H1 (cell line): ENCODE data around the gene PATJ. TPM values are rescaled to one million over a fixed set of nuclear protein-coding genes. Genes with fewer than 3 reads are reported as not detected.
A peak's percentile ranks its signal among the peaks of the same experiment; 100 is the strongest.

Experiments used
- CTCF ChIA-PET: fragments of 300-600 bp; sonication (Branson Sonifier 250); formaldehyde crosslinking; loops from one replicate; lab custom pipeline; 2021; ENCODE audit not compliant: partially characterized antibody; lab: Charles Lee
- POLR2A ChIA-PET: fragments of 300-600 bp; sonication (Branson Sonifier 250); formaldehyde crosslinking; loops from one replicate; lab custom pipeline; 2021; ENCODE audit warnings: inconsistent platforms; ENCODE audit not compliant: partially characterized antibody; lab: Charles Lee
- DNase-seq, 2 experiments: peaks; one replicate each; pipeline versions ENCODE4 v3.0.0 to v3.0.0-alpha.2; 2010 to 2022; ENCODE audit warnings: low spot score in 2 of 2, low read depth in 1 of 2, mixed read lengths in 1 of 2
- FAIRE-seq: peaks from 2 replicates; lab custom pipeline; 2011; peaks lifted over from hg19 to GRCh38; lab: Jason Lieb, UNC
- H2AFZ ChIP-seq: 2 replicates; pipeline ENCODE4 v1.8.1; 2012; ENCODE audit warnings: low read length, inconsistent platforms
- H2AK5ac ChIP-seq: 2 replicates; pipeline ENCODE4 v1.6.1; 2013; ENCODE audit warnings: low read depth, low read length
- H2BK120ac ChIP-seq: replicated peaks from 2 replicates; pipeline ENCODE3; 2013; ENCODE audit warnings: low read depth, low read length, inconsistent platforms
- H2BK12ac ChIP-seq: 2 replicates; pipeline ENCODE4 v1.6.1; 2013; ENCODE audit warnings: low read depth, low read length
- H2BK15ac ChIP-seq: 2 replicates; pipeline ENCODE4 v1.6.1; 2013; ENCODE audit warnings: low read length
- H2BK20ac ChIP-seq: 2 replicates; pipeline ENCODE4 v1.6.1; 2013; ENCODE audit warnings: low read length
- H2BK5ac ChIP-seq: 2 replicates; pipeline ENCODE4 v1.6.1; 2013; ENCODE audit warnings: low read depth, low read length
- H3K14ac ChIP-seq: 2 replicates; pipeline ENCODE4 v1.6.1; 2013; ENCODE audit warnings: inconsistent platforms; ENCODE audit not compliant: insufficient read length
- H3K18ac ChIP-seq: 2 replicates; pipeline ENCODE4 v1.6.1; 2013; ENCODE audit warnings: low read length; ENCODE audit errors: extremely low read depth
- H3K23ac ChIP-seq: 2 replicates; pipeline ENCODE4 v1.6.1; 2013; ENCODE audit warnings: inconsistent platforms; ENCODE audit not compliant: insufficient read length
- H3K23me2 ChIP-seq: 2 replicates; pipeline ENCODE4 v1.6.1; 2013; ENCODE audit warnings: low read depth, low read length
- H3K27ac ChIP-seq: 2 replicates; pipeline ENCODE4 v1.6.1; 2011; ENCODE audit warnings: low read depth, low read length, inconsistent platforms
- H3K27me3 ChIP-seq, 4 experiments: replicated peaks in 1 of 4; 1 replicate in 1 of 4; 2 replicates in 3 of 4; pipeline versions ENCODE4 v1.6.1 to v1.8.1; 2011 to 2013; ENCODE audit warnings: low read length in 3 of 4, mild to moderate bottlenecking in 3 of 4, inconsistent platforms in 2 of 4, mixed read lengths in 2 of 4, moderate library complexity in 1 of 4; ENCODE audit not compliant: control insufficient read depth in 3 of 4, insufficient read depth in 3 of 4; ENCODE audit errors: extremely low read depth in 1 of 4
- H3K36me3 ChIP-seq, 4 experiments: 2 replicates each; pipeline versions ENCODE4 v1.6.1 to v1.8.1; 2011 to 2013; ENCODE audit warnings: mild to moderate bottlenecking in 4 of 4, low read length in 3 of 4, moderate library complexity in 2 of 4, control low read depth in 1 of 4, inconsistent platforms in 1 of 4; ENCODE audit not compliant: insufficient read depth in 4 of 4, control insufficient read depth in 2 of 4
- H3K4ac ChIP-seq: replicated peaks from 2 replicates; pipeline ENCODE3; 2013; ENCODE audit warnings: low read length, low read depth, mixed read lengths, inconsistent platforms; ENCODE audit not compliant: insufficient read length
- H3K4me1 ChIP-seq, 4 experiments: replicated peaks in 1 of 4; 1 replicate in 1 of 4; 2 replicates in 3 of 4; pipeline versions ENCODE4 v1.6.1 to v1.8.1; 2011 to 2013; ENCODE audit warnings: low read length in 3 of 4, inconsistent platforms in 2 of 4, mixed read lengths in 1 of 4; ENCODE audit not compliant: insufficient read depth in 4 of 4, control insufficient read depth in 3 of 4
- H3K4me2 ChIP-seq, 2 experiments: 2 replicates each; pipeline versions ENCODE4 v1.6.1 to v1.8.1; 2011 to 2013; ENCODE audit warnings: low read depth in 2 of 2, low read length in 2 of 2, control low read depth in 1 of 2, inconsistent platforms in 1 of 2, mild to moderate bottlenecking in 1 of 2; ENCODE audit not compliant: insufficient read depth in 1 of 2
- H3K4me3 ChIP-seq, 4 experiments: fragments of 200-600, 300-600 bp in 1 of 4; sonication (generic), shearing (Covaris generic), sonication (Bioruptor Twin) in 1 of 4; 2 replicates each; pipeline versions ENCODE4 v1.5.1 to v1.8.1; 2011 to 2016; ENCODE audit warnings: low read length in 4 of 4, low read depth in 3 of 4, control low read depth in 2 of 4, inconsistent platforms in 2 of 4, mild to moderate bottlenecking in 2 of 4, mixed read lengths in 1 of 4, moderate library complexity in 1 of 4; ENCODE audit not compliant: insufficient read depth in 2 of 4; ENCODE audit errors: extremely low read depth in 1 of 4
- H3K56ac ChIP-seq: replicated peaks from 2 replicates; pipeline ENCODE3; 2013; ENCODE audit warnings: low read depth, mild to moderate bottlenecking, mixed read lengths, low read length, inconsistent platforms; ENCODE audit not compliant: insufficient read length
- H3K79me1 ChIP-seq: 2 replicates; pipeline ENCODE4 v1.6.1; 2013; ENCODE audit warnings: low read depth, low read length, control low read depth
- H3K79me2 ChIP-seq, 2 experiments: 2 replicates each; pipeline versions ENCODE4 v1.6.1 to v1.8.1; 2012 to 2013; ENCODE audit warnings: low read length in 2 of 2, mild to moderate bottlenecking in 2 of 2, inconsistent platforms in 1 of 2; ENCODE audit not compliant: insufficient read depth in 2 of 2, control insufficient read depth in 1 of 2
- H3K9ac ChIP-seq, 4 experiments: replicated peaks in 1 of 4; 1 replicate in 1 of 4; 2 replicates in 3 of 4; pipeline versions ENCODE4 v1.6.1 to v1.8.1; 2011 to 2013; ENCODE audit warnings: low read depth in 3 of 4, low read length in 3 of 4, control low read depth in 2 of 4, mild to moderate bottlenecking in 2 of 4, moderate library complexity in 2 of 4, inconsistent platforms in 1 of 4; ENCODE audit errors: extremely low read depth in 1 of 4
- H3K9me3 ChIP-seq, 2 experiments: 2 replicates each; pipeline versions ENCODE4 v1.6.1 to v1.8.1; 2012 to 2013; ENCODE audit warnings: mild to moderate bottlenecking in 2 of 2, moderate library complexity in 2 of 2, control low read depth in 1 of 2, inconsistent platforms in 1 of 2, low read depth in 1 of 2, low read length in 1 of 2, mixed read lengths in 1 of 2; ENCODE audit not compliant: insufficient read depth in 2 of 2
- H4K20me1 ChIP-seq, 2 experiments: replicated peaks in 1 of 2; 2 replicates each; pipeline versions ENCODE3 to v1.8.1; 2011 to 2013; ENCODE audit warnings: inconsistent platforms in 2 of 2, low read length in 2 of 2, mild to moderate bottlenecking in 1 of 2; ENCODE audit not compliant: insufficient read depth in 2 of 2, control insufficient read depth in 1 of 2
- H4K5ac ChIP-seq: 2 replicates; pipeline ENCODE4 v1.6.1; 2013; ENCODE audit warnings: low read length, low read depth, mixed read lengths, inconsistent platforms; ENCODE audit not compliant: insufficient read length
- H4K8ac ChIP-seq: 2 replicates; pipeline ENCODE4 v1.8.0; 2013; ENCODE audit warnings: mild to moderate bottlenecking, moderate library complexity, low read length, inconsistent platforms; ENCODE audit not compliant: insufficient read depth; ENCODE audit errors: extremely low read depth
- H4K91ac ChIP-seq: replicated peaks from 2 replicates; pipeline ENCODE3; 2013; ENCODE audit warnings: low read length, mixed read lengths, inconsistent platforms; ENCODE audit not compliant: insufficient read length
- ASH2L ChIP-seq: fragments of 200-600, 300-600 bp; sonication (generic); IDR thresholded peaks from one replicate; pipeline ENCODE4 v1.7.1; 2017; ENCODE audit warnings: low read length
- BRCA1 ChIP-seq: IDR thresholded peaks from 2 replicates; pipeline ENCODE4 v1.6.1; 2012; ENCODE audit warnings: low read depth, low read length, improper control_type of control experiment
- CBX5 ChIP-seq: fragments of 300-800, 300-1000 bp; sonication (generic); IDR thresholded peaks from 2 replicates; pipeline ENCODE4 v1.7.1; 2016; ENCODE audit warnings: antibody characterized with exemption, low read length, low read depth
- CBX8 ChIP-seq: fragments of 300-800, 300-1000 bp; sonication (generic); IDR thresholded peaks from 2 replicates; pipeline ENCODE4 v1.7.1; 2016; ENCODE audit warnings: low read depth, low read length, borderline replicate concordance
- EGR1 ChIP-seq: IDR thresholded peaks from 2 replicates; pipeline ENCODE4 v1.6.1; 2011; ENCODE audit warnings: low read depth, low read length, borderline replicate concordance
- FOSL1 ChIP-seq: IDR thresholded peaks from 2 replicates; pipeline ENCODE4 v1.6.1; 2011; ENCODE audit warnings: mild to moderate bottlenecking, low read depth, low read length, moderate library complexity; ENCODE audit not compliant: insufficient read depth
- GABPA ChIP-seq: IDR thresholded peaks from 2 replicates; pipeline ENCODE4 v1.6.1; 2011; ENCODE audit warnings: mild to moderate bottlenecking, low read length, moderate library complexity, borderline replicate concordance; ENCODE audit not compliant: insufficient read depth
- GTF2F1 ChIP-seq: IDR thresholded peaks from 2 replicates; pipeline ENCODE4 v1.6.1; 2012; ENCODE audit warnings: low read depth, low read length, improper control_type of control experiment, borderline replicate concordance
- MAFK ChIP-seq: IDR thresholded peaks from 2 replicates; pipeline ENCODE4 v1.6.1; 2012; ENCODE audit warnings: low read depth, mild to moderate bottlenecking, improper control_type of control experiment, low read length
- POLR2AphosphoS5 ChIP-seq: IDR thresholded peaks from 2 replicates; pipeline ENCODE4 v1.6.1; 2011; ENCODE audit warnings: low read depth, low read length
- RNF2 ChIP-seq: fragments of 200-900, 300-1000 bp; sonication (generic); IDR thresholded peaks from 2 replicates; pipeline ENCODE4 v1.7.1; 2016; ENCODE audit warnings: borderline replicate concordance, low read depth, mild to moderate bottlenecking, antibody characterized with exemption, low read length; ENCODE audit not compliant: poor library complexity, severe bottlenecking; ENCODE audit errors: missing control alignments
- TBP ChIP-seq: IDR thresholded peaks from 2 replicates; pipeline ENCODE4 v1.6.1; 2011; ENCODE audit warnings: low read depth, low read length, improper control_type of control experiment
- WGBS, 2 experiments: shearing (Covaris generic) in 1 of 2; methylation state at CpG; one replicate each; pipeline versions ENCODE4 v1.1.6 to v1.1.7; 2013 to 2015; ENCODE audit warnings: low lambda C conversion rate in 2 of 2, mixed read lengths in 2 of 2, inconsistent platforms in 1 of 2, low coverage in 1 of 2, missing lambda C conversion rate in 1 of 2; ENCODE audit not compliant: insufficient replicate concordance in 2 of 2, insufficient coverage in 1 of 2, insufficient read length in 1 of 2; ENCODE audit errors: extremely low coverage in 1 of 2, missing lambda C conversion rate in 1 of 2; 5-methylcytosine and 5-hydroxymethylcytosine counted together
- polyA plus RNA-seq, 7 experiments: library from polyadenylated mRNA; depleted of rRNA in 3 of 7; stranded (reverse) in 5 of 7; unstranded in 2 of 7; fragments of >200 nt in 5 of 7; fragments of 200-250 nt in 2 of 7; gene quantifications; 1 replicate in 5 of 7; 2 replicates in 1 of 7; 4 replicates in 1 of 7; pipeline versions ENCODE4 v1.2.1 to v1.2.3, GENCODE V29; 2011 to 2013; ENCODE audit warnings: missing spikeins in 2 of 7, mixed read lengths in 2 of 7
- total RNA-seq: library from RNA; stranded (reverse); fragmentation: NEBNext Ultra II Directional; extraction: Animal tissue kit (Norgen Biotek cat#: 25700); gene quantifications from 2 replicates; pipeline ENCODE4 v1.2.1, GENCODE V29; 2021

Gene PATJ
- total and polyA plus RNA-seq, 2 of the 8 experiments (the other 6 are each of a cell fraction or from before 2014, with no cell fraction given): 8.2 to 55.6 TPM

DNA sequence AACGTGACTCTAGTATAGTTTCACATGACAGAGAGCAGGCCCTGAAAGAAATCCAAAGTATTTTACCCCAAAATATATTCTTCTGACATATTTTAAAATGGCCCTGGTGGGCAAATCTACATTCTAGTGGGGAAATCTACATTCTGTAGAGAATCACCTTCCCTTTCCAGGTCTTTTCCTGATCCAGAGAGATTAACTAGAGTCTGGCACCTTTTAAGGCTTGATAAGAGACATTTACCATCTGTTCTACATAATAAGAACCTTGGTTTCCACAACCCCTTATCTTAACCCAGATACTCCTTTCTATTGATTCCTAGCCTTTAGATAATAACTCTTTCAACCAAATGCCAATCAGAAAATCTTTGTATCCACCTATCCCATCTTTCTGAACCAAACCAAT is 435.3 kb downstream of the PATJ start:
- Histone ChIP-seq H3K4me3 (no peak overlapping the region), H3K79me2 (no peaks in the 10 kb centered on the region), H3K18ac (peak overlapping the region; percentile 68; the same call in 1 of the 2 replicates), H4K91ac (no peak overlapping the region), H3K23me2 (no peaks in the 10 kb centered on the region), H3K27me3 (no peaks in the 10 kb centered on the region), H2BK15ac (peak overlapping the region; percentile 61; the same call in 1 of the 2 replicates), H2AK5ac (peak overlapping the region; percentile 91; the same call in 1 of the 2 replicates), H3K4ac (no peak overlapping the region)
- ChIA-PET CTCF (no interaction called here), POLR2A (no interaction called here)
- TF ChIP-seq GABPA: no peak
- TF ChIP-seq MAFK: no peak
- TF ChIP-seq BRCA1: no peak
- TF ChIP-seq EGR1: no peak
- TF ChIP-seq CBX8: no peak
- no peak for TF ChIP-seq GTF2F1
- TF ChIP-seq ASH2L: no peak
- TF ChIP-seq POLR2AphosphoS5: no peak
- no peak for TF ChIP-seq RNF2
- TF ChIP-seq FOSL1: no peak
- no peak for TF ChIP-seq CBX5
- TF ChIP-seq TBP: no peak
- TF ChIP-seq, all 59 proteins: peak for 0
- Histone ChIP-seq H3K36me3 (no peaks in the 10 kb centered on the region), H2BK20ac (peak overlapping the region; percentile 80), H2BK5ac (peak overlapping the region; percentile 74; the same call in 1 of the 2 replicates), H3K27ac (no peak overlapping the region), H3K23ac (no peak overlapping the region), H2BK12ac (peak overlapping the region; percentile 96), H4K8ac (no peak overlapping the region), H3K9ac (no peak overlapping the region), H4K20me1 (no peaks in the 10 kb centered on the region), H3K4me2 (no peak overlapping the region), H2BK120ac (no peak overlapping the region), H3K4me1 (peaks cover 8 to 31% (median 29%) of the 10 kb centered on the region in 4 experiments), H4K5ac (peak overlapping the region; percentile 67), H3K14ac (no peak overlapping the region), H3K79me1 (no peaks in the 10 kb centered on the region; the same call in 1 of the 2 replicates), H3K56ac (no peak overlapping the region), H3K9me3 (no peaks in the 10 kb centered on the region), H2AFZ (no peak overlapping the region)
- DNase-seq: no peak
- 64% methylated on average over 1 of the region's 1 CpG; no CpG with 5 or more reads in 1 of the 2 experiments for WGBS, 2 experiments
- no peak for FAIRE-seq
